Dermis microvascular lymphatic vessel endothelial cell (primary cell): ENCODE results near the gene DDX20. TPM values are rescaled to one million over a fixed set of nuclear protein-coding genes. Genes with fewer than 3 reads are reported as not detected.

ENCODE experiments used
- total RNA-seq: library from RNA; depleted of rRNA; stranded (reverse); fragments of >200 nt; gene quantifications from 2 replicates; pipeline ENCODE4 v1.2.1, GENCODE V29; 2014

DDX20 gene
- total RNA-seq, 1 donor from 2014 or later = 12.5 TPM

Other genes with a start within 250 kb of the DDX20 start
- gene RAP1A, start 136.1 kb upstream of the DDX20 start, total RNA-seq = 8.9 and 13.3 TPM in 2 replicates
- gene INKA2, start 16.5 kb upstream of the DDX20 start, total RNA-seq = 5.3 and 6.6 TPM in 2 replicates
- 0.13 and 0.38 TPM in 2 replicates for gene KCND3, start 233.8 kb downstream of the DDX20 start, total RNA-seq